Endothelial cell of umbilical vein (primary cell): Measurements from ENCODE around the gene INPP5J. TPM values are rescaled to one million over a fixed set of nuclear protein-coding genes. Genes with fewer than 3 reads are reported as not detected.

Source experiments
- BruUV-seq: library from RNA; stranded (reverse); fragments of 400-500 nt; replicated peaks from 2 replicates; lab custom pipeline; 2021; lab: Mats Ljungman, UMichigan
- CTCF ChIA-PET: fragments of 300-600, 350-600 bp; sonication (Branson Sonifier 250); formaldehyde crosslinking; loops from one replicate; lab custom pipeline; 2021; ENCODE audit warnings: antibody characterized with exemption, inconsistent platforms; lab: Charles Lee
- POLR2A ChIA-PET: fragments of 300-600, 350-600 bp; sonication (Branson Sonifier 250); formaldehyde crosslinking; loops from one replicate; lab custom pipeline; 2021; ENCODE audit warnings: antibody characterized with exemption, inconsistent platforms; lab: Charles Lee
- DNase-seq: peaks from one replicate; pipeline ENCODE4 v3.0.0-alpha.2; 2011; ENCODE audit warnings: low read depth, low spot score
- FAIRE-seq: peaks from 2 replicates; lab custom pipeline; 2011; peaks lifted over from hg19 to GRCh38; lab: Jason Lieb, UNC
- H2AFZ ChIP-seq: 2 replicates; pipeline ENCODE4 v1.6.0; 2012; ENCODE audit warnings: low read depth, low read length, control low read depth, inconsistent platforms
- H3K27ac ChIP-seq: 2 replicates; pipeline ENCODE4 v1.5.1; 2011; ENCODE audit warnings: low read depth, mild to moderate bottlenecking, control low read depth, low read length, moderate library complexity; ENCODE audit not compliant: insufficient read depth
- H3K27me3 ChIP-seq, 2 experiments: 2 replicates each; pipeline versions ENCODE4 v1.6.0 to v1.6.1; 2011; ENCODE audit warnings: low read length in 2 of 2, mixed read lengths in 1 of 2; ENCODE audit not compliant: control insufficient read depth in 2 of 2, insufficient read depth in 2 of 2
- H3K36me3 ChIP-seq, 2 experiments: 2 replicates in 1 of 2; 3 replicates in 1 of 2; pipeline ENCODE4 v1.5.1; 2011; ENCODE audit warnings: low read length in 2 of 2, mild to moderate bottlenecking in 1 of 2, moderate library complexity in 1 of 2; ENCODE audit not compliant: control insufficient read depth in 2 of 2, insufficient read depth in 2 of 2; ENCODE audit errors: extremely low read depth in 1 of 2
- H3K4me1 ChIP-seq: 3 replicates; pipeline ENCODE4 v1.5.1; 2011; ENCODE audit warnings: mild to moderate bottlenecking, low read length; ENCODE audit not compliant: control insufficient read depth, insufficient read depth; ENCODE audit errors: extremely low read depth
- H3K4me2 ChIP-seq: 2 replicates; pipeline ENCODE4 v1.6.1; 2011; ENCODE audit warnings: low read length, control low read depth, mixed read lengths; ENCODE audit not compliant: insufficient read depth
- H3K4me3 ChIP-seq, 3 experiments: fragments of 200-600 bp in 1 of 3; sonication (generic), shearing (Covaris generic) in 1 of 3; replicated peaks in 1 of 3; 2 replicates each; pipeline ENCODE4 v1.5.1; 2011 to 2016; ENCODE audit warnings: control low read depth in 3 of 3, low read length in 3 of 3, mild to moderate bottlenecking in 2 of 3, inconsistent platforms in 1 of 3, low read depth in 1 of 3, moderate library complexity in 1 of 3; ENCODE audit not compliant: insufficient read depth in 1 of 3
- H3K79me2 ChIP-seq: 2 replicates; pipeline ENCODE4 v1.6.0; 2012; ENCODE audit warnings: low read length, inconsistent platforms; ENCODE audit not compliant: control insufficient read depth, insufficient read depth
- H3K9ac ChIP-seq: replicated peaks from 2 replicates; pipeline ENCODE3; 2011; ENCODE audit warnings: low read length, control low read depth; ENCODE audit not compliant: insufficient read depth; ENCODE audit errors: extremely low read depth
- H3K9me1 ChIP-seq: replicated peaks from 3 replicates; pipeline ENCODE4 v1.6.0; 2011; ENCODE audit warnings: mild to moderate bottlenecking, low read length; ENCODE audit not compliant: control insufficient read depth, insufficient read depth; ENCODE audit errors: extremely low read depth
- H3K9me3 ChIP-seq: replicated peaks from 2 replicates; pipeline ENCODE4 v1.5.1; 2012; ENCODE audit warnings: low read length, inconsistent platforms; ENCODE audit not compliant: control insufficient read depth, insufficient read depth
- H4K20me1 ChIP-seq: replicated peaks from 2 replicates; pipeline ENCODE3; 2011; ENCODE audit warnings: mild to moderate bottlenecking, low read length; ENCODE audit not compliant: control insufficient read depth, insufficient read depth; ENCODE audit errors: extremely low read depth
- EZH2 ChIP-seq: IDR thresholded peaks from 2 replicates; pipeline ENCODE4 v1.6.1; 2012; ENCODE audit warnings: borderline replicate concordance, low read depth, mild to moderate bottlenecking, moderate library complexity, low read length, inconsistent platforms; ENCODE audit not compliant: severe bottlenecking
- FOS ChIP-seq: IDR thresholded peaks from 2 replicates; pipeline ENCODE4 v1.6.1; 2011; ENCODE audit warnings: mild to moderate bottlenecking, low read length, moderate library complexity, borderline replicate concordance; ENCODE audit not compliant: insufficient read depth
- GATA2 ChIP-seq: IDR thresholded peaks from 2 replicates; pipeline ENCODE4 v1.7.0; 2011; ENCODE audit warnings: low read depth, mild to moderate bottlenecking, moderate library complexity, mixed read lengths, low read length; ENCODE audit not compliant: insufficient read length, insufficient read depth
- JUN ChIP-seq: IDR thresholded peaks from 2 replicates; pipeline ENCODE4 v1.6.1; 2011; ENCODE audit warnings: borderline replicate concordance, low read depth; ENCODE audit not compliant: insufficient read length, insufficient read depth
- MYC ChIP-seq: IDR thresholded peaks from one replicate; pipeline ENCODE4 v1.6.1; 2011; ENCODE audit warnings: mild to moderate bottlenecking, low read depth, low read length
- POLR2A ChIP-seq: IDR thresholded peaks from 2 replicates; pipeline ENCODE4 v1.6.1; 2012; ENCODE audit warnings: low read depth, mild to moderate bottlenecking, control low read depth, low read length
- POLR2AphosphoS5 ChIP-seq: IDR thresholded peaks from 2 replicates; pipeline ENCODE4 v1.6.1; 2012; ENCODE audit warnings: low read depth, mild to moderate bottlenecking, control low read depth, low read length, moderate library complexity; ENCODE audit not compliant: insufficient read depth
- dilution Hi-C: fragments of 300-500 bp; cut with MboI; formaldehyde crosslinking; loops from one replicate; pipeline ENCODE4 v1.15.0; 2019; ENCODE audit warnings: low sequenced_read_pairs; ENCODE audit not compliant: extremely low pct_ligation_motif_present
- intact Hi-C: fragments of 100-400 bp; cut with micrococcal nuclease; formaldehyde crosslinking; loops from one replicate; pipeline ENCODE4 v1.10.0; 2022
- polyA plus RNA-seq, 4 experiments: library from polyadenylated mRNA; depleted of rRNA in 3 of 4; stranded (reverse) in 3 of 4; unstranded in 1 of 4; fragments of >200 nt; gene quantifications; 2 replicates each; pipeline versions ENCODE4 v1.2.1 to v1.2.3, GENCODE V29; 2011 to 2012; ENCODE audit warnings: missing spikeins in 1 of 4
- total RNA-seq: library from RNA; stranded (reverse); gene quantifications from 2 replicates; pipeline ENCODE4 v1.2.3, GENCODE V29; 2021
- TF ChIP-seq, protein P1 (sequence below): IDR thresholded peaks from 2 replicates; pipeline ENCODE4 v1.6.1; 2011; ENCODE audit not compliant: insufficient read depth, insufficient read length
- TF ChIP-seq, protein P2 (sequence below), 2 donors: IDR thresholded peaks; 1 replicate in 1 of 2; 2 replicates in 1 of 2; pipeline ENCODE4 v1.5.1; 2011; ENCODE audit warnings: low read length in 2 of 2, mild to moderate bottlenecking in 2 of 2, moderate library complexity in 2 of 2, control low read depth in 1 of 2, inconsistent platforms in 1 of 2, low read depth in 1 of 2; ENCODE audit not compliant: insufficient read depth in 1 of 2; ENCODE audit errors: extremely low read depth in 1 of 2

The INPP5J gene
- total and polyA plus RNA-seq, 2 donors (not counting 3 experiments of a cell fraction or from before 2014, with no cell fraction given), result 0.43 to 0.49 TPM

DNA sequence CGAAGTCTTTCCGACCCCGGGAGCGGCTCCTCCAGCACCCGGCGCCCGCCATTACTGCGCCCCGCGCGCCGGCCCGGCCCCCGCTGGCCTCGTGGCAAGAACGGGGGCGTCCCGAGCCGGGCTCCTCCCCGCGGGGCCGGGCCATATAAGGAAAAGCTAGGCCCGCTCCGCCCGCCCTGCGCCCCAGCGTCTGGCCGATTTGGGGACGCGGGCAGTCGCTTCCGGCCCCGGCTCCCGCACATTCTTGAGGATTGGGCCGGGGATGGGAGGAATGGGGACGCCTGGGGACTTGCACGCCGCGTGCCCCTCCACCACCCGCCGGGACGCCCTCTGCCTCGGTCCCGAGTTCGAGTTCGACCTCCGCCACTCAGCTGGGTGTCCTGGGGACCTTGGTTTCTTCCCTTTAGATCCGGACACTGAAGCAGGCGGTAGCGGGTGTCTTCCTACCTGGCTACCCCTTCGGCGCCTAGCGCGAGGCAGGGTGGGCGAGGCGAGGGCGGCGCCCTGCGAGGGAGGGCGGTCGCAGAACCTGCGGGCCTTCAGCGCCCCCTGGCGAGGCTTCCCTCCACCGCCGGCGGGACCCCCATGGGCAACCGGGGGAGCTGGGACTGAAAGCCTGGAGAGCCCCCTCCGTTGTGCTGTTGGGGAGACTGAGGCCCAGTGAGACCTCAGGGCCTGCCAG lies 37.8 kb upstream of the INPP5J start:
- Histone ChIP-seq H3K27ac (peak overlapping the region; percentile 78), H3K4me3 (peak overlapping the region; percentile 30 to 71 (median 59)), H3K4me1 (peaks cover 33% of the 10 kb centered on the region), H3K79me2 (peaks cover 80% of the 10 kb centered on the region), H3K9me3 (no peaks in the 10 kb centered on the region), H3K9ac (peak overlapping the region; percentile 76), H3K27me3 (no peaks in the 10 kb centered on the region), H3K36me3 (peaks cover 18 to 28% of the 10 kb centered on the region in 2 experiments), H3K4me2 (peak overlapping the region; percentile 74), H4K20me1 (no peaks in the 10 kb centered on the region), H3K9me1 (no peaks in the 10 kb centered on the region), H2AFZ (peak overlapping the region; percentile 72)
- ChIA-PET CTCF (interaction anchor here (0.6 to 5.9 kb wide), 41 partner anchors 10 to 640 kb away, joined by 3 to 150 read pairs (median 5); partner anchors contain the start of genes MORC2, PLA2G3, SELENOM and TUG1), POLR2A (interaction anchor here (0.9 to 2.5 kb wide), 2 partner anchors 116 to 132 kb away, joined by 3 to 24 read pairs; partner anchors contain the start of genes MORC2 and TUG1)
- peak; percentile 71 for DNase-seq
- FAIRE-seq, result peak; percentile 83
- TF ChIP-seq POLR2AphosphoS5, result peak; percentile 73
- TF ChIP-seq, protein P1, sequence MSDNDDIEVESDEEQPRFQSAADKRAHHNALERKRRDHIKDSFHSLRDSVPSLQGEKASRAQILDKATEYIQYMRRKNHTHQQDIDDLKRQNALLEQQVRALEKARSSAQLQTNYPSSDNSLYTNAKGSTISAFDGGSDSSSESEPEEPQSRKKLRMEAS, result no peak
- no peak for TF ChIP-seq EZH2
- TF ChIP-seq, protein P2, sequence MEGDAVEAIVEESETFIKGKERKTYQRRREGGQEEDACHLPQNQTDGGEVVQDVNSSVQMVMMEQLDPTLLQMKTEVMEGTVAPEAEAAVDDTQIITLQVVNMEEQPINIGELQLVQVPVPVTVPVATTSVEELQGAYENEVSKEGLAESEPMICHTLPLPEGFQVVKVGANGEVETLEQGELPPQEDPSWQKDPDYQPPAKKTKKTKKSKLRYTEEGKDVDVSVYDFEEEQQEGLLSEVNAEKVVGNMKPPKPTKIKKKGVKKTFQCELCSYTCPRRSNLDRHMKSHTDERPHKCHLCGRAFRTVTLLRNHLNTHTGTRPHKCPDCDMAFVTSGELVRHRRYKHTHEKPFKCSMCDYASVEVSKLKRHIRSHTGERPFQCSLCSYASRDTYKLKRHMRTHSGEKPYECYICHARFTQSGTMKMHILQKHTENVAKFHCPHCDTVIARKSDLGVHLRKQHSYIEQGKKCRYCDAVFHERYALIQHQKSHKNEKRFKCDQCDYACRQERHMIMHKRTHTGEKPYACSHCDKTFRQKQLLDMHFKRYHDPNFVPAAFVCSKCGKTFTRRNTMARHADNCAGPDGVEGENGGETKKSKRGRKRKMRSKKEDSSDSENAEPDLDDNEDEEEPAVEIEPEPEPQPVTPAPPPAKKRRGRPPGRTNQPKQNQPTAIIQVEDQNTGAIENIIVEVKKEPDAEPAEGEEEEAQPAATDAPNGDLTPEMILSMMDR (IDR thresholded peaks at IDR 0.05; ENCODE audit: extremely low read depth in 1 of 2, insufficient read depth in 1 of 2, low read depth in 1 of 2, low read length in 2 of 2), result peak; percentile 82 to 87
- no peak for TF ChIP-seq FOS
- peak; percentile 72 for TF ChIP-seq POLR2A
- no peak for TF ChIP-seq JUN
- TF ChIP-seq MYC, result no peak
- TF ChIP-seq GATA2, result no peak
- BruUV-seq, result no TSS peak
- intact Hi-C loops (loop anchor here (1.0 kb wide), 2 partner anchors 137 to 322 kb away; no protein-coding TSS in a partner anchor), dilution Hi-C loops (no loop called here)
